GM12874 (cell line): ENCODE results near the gene EIF4G3.

Experiments used
- CTCF ChIP-seq: IDR thresholded peaks from 2 replicates; pipeline ENCODE4 v1.5.1; 2011; ENCODE audit warnings: low read depth, mild to moderate bottlenecking, control low read depth, low read length, moderate library complexity; ENCODE audit not compliant: insufficient read depth

Gene EIF4G3

GRCh38 chr1:20854529-20854928 lies 322.2 kb downstream of the EIF4G3 start:
- no peak for TF ChIP-seq CTCF

GRCh38 chr1:20850021-20850420 lies 326.7 kb downstream of the EIF4G3 start:
- TF ChIP-seq CTCF: no peak

GRCh38 chr1:20849100-20849499 lies 327.6 kb downstream of the EIF4G3 start:
- no peak for TF ChIP-seq CTCF

- no peak for TF ChIP-seq CTCF
These were observed 328.5 kb downstream of the EIF4G3 start for GRCh38 chr1:20848162-20848561.

- no peak for TF ChIP-seq CTCF
These were observed 329.1 kb downstream of the EIF4G3 start for GRCh38 chr1:20847611-20848080.

- no peak for TF ChIP-seq CTCF
These were observed 330.0 kb downstream of the EIF4G3 start for GRCh38 chr1:20846461-20847374.

GRCh38 chr1:20840731-20841130 lies 336.0 kb downstream of the EIF4G3 start:
- TF ChIP-seq CTCF: no peak
